GM19193 (cell line): ENCODE data around the gene PJA2.

Experiments used
- POLR2A ChIP-seq: IDR thresholded peaks from 4 replicates; pipeline ENCODE4 v1.6.1; 2011; ENCODE audit not compliant: insufficient read depth, insufficient read length; ENCODE audit errors: extremely low read depth

The PJA2 gene

DNA sequence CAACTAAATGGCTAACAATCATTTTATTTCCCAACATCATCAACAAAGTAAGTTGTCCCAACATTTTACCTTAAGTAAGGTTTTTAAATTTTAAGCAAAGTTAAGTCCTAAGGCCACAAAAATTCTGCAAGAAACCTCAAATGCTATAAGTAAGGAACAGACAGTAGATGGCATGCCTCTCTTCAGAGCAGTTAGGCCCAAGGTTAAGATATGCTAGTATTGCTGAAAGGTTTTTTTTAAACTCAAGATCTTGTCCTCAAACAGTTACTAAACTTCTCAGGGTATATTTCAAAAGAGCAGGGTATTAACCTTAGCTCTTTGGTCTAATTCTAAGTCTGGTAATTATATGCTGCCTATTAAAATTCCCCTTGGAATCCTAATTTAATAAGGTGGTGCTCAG lies 35.1 kb downstream of the PJA2 start:
- no peak for TF ChIP-seq POLR2A

DNA sequence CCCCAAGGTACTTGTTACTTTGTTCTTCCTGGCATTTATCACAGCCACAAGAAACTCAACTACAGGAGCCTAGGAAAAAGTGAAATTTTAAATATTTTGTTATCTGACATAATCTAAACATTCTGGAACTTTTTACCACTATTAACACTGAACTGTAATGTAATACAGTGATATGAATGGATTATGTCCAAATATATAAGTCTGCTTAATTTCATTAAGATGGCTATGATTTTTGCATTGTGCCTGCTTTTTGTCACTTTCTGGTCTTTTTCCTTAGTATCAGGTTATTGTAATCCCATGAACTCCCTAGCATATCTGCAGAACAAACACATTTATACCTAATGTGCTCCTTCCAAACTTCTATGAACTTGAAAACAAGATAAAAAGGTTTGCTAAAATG lies 35.8 kb downstream of the PJA2 start:
- no peak for TF ChIP-seq POLR2A

DNA sequence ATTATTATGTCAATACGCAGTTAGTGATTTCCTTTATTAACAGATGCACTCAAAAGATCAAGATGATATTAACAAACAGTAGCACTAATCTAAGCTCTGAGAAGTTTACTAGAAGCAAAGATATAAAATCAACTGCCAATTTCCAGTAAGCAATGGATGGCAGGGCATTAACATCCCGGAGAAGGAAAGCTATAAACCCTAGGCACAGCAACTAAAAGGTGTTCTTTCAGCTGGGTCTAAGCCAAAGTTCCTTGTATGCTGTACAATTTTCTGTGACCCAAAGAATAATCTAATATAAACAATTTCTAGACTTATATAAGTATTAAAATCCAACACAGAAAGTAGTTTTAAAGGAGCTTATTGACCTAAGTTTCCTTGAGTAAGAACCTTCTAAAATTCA lies 39.4 kb downstream of the PJA2 start:
- no peak for TF ChIP-seq POLR2A

DNA sequence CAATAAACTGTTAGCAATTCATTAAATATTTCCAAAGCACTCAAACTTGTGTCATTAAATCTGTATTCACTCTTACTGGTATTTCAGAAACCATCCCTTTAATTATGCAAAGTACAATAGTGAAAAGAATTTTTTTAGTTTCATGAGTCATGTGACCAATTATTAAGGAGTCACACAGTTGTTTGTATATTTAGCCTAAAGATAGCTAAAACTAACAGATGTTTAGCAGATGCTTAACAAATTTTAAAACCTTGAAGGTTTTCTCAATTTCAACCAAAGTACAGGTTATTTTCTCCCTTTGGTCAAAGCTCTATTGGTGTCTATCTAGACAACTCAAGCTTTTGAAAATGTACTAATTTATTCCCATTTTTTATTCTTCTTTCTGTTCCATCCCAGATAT lies 44.1 kb downstream of the PJA2 start:
- TF ChIP-seq POLR2A = no peak

DNA sequence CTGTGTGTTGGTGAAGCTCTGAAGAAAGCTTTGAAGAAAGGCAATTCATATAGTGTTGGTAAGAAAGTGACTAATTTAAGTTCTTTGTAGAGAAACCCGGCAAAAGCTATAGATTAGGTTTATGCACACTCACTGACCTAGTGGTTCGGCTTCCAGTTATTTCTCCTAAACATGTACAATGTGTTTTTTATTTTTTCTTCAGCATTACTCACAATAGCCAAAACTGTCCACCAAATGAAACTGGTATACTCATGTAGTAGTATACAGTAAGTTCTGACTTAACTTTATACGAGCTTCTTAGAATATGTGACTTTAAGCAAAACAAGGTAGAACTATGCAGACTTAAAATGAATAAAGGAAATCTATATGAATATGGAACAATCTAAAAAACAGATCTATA lies 44.8 kb downstream of the PJA2 start:
- no peak for TF ChIP-seq POLR2A

GRCh38 chr5:109359642-109360041 lies 50.1 kb downstream of the PJA2 start:
- TF ChIP-seq POLR2A = no peak

DNA sequence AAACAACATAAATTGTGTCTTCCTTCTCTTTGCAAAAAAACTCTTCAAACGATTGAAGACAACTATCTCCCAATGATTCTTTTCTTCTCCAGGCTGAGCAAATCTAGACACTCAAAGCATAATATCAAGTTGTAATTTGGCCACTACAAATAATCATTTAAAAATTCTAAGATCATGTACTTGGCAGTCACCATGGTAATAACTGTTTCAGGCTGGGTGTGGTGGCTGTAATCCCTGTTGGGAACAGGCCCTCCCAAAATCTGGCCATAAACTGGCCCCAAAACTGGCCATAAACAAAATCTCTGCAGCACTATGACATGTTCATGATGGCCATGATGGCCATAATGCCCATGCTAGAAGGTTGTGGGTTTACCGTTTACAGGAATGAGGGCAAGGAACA lies 52.0 kb downstream of the PJA2 start:
- TF ChIP-seq POLR2A = no peak

- TF ChIP-seq POLR2A = no peak
Measured at GRCh38 chr5:109354761-109355160, 55.0 kb downstream of the PJA2 start.

GRCh38 chr5:109351988-109352864 lies 57.5 kb downstream of the PJA2 start:
- TF ChIP-seq POLR2A = no peak

DNA sequence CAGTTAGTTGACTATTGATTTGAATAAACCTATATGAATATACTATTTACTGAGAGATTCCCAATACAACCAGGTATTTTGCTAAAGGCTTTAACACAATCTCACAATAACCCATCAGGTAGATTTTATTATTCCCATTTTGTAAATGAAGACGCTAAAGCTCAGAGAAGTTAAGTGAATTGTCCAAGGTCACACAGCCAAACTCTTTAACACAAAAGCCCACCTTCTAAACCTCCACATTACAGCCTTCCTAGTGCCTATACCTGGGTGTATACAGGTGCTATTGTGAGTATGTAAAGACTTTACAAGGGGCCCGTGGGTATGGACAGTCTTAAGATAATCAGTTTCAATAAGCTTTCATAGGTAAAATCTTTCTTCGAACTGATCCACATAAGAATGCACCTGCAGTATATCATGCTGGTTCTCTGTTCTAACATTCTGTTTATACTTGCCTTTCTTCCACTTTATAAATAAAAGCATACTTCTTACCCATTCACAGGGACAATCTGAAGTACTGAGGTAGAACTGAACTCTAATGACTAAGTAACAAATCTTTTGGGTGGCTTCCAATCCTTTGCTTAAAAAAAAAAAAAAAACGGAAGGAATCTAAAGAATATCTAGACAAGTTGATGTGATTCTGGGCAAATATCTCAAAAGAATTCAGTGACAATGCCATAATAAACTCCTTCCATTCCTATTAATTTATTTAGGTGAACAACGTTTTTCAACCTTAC lies 59.1 kb downstream of the PJA2 start:
- TF ChIP-seq POLR2A = no peak

GRCh38 chr5:109349388-109349787 lies 60.4 kb downstream of the PJA2 start:
- TF ChIP-seq POLR2A = no peak

DNA sequence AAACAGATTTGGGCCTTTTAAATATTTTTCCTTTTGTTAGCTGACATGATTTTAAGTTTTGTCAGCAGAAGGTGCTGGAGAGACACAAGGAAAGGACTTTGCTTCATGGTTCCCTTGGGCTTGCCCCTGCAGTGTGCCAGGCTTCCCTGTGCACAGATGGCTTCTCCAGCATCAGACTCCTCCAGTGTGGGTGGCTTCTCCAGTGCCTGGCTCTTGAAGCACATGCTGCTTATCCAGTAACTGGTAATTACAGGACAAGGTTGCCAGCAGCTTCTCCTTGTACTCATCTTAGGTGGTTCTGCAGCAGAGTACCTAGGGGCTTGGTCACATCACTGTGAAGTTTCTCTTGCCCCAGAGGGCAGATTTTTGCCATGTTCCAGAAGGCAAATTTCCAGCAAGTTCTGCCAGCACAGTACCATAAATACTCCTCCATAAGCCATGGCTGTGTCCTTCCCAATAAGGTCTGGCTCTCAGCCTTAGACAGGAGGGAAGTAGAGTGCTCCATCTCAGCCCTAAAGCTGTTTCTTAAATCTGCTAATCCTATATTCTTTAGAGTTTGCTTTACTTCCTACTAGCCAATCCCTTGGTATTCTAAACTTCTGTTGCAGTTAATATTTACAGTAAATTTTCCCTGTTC lies 62.4 kb downstream of the PJA2 start:
- no peak for TF ChIP-seq POLR2A

GRCh38 chr5:109345699-109346098 lies 64.1 kb downstream of the PJA2 start:
- TF ChIP-seq POLR2A = no peak

DNA sequence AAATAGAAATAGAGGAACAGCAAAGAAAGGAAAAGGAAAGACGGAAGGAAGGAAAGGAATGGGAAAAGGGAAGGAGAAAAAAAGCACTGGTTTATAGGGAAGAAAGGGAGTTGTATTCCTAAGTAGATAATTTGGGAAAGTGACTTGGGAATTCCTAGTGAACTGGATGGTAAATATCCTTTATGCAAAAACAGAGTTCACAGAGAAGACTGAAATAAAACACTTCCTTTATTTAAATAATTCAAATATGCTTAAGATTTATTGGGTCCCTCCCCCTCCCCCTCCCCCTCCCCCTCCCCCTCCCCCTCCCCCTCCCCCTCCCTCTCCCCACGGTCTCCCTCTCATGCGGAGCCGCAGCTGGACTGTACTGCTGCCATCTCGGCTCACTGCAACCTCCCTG lies 69.4 kb downstream of the PJA2 start:
- no peak for TF ChIP-seq POLR2A

- TF ChIP-seq POLR2A = no peak
Measured at GRCh38 chr5:109335114-109335513, 74.7 kb downstream of the PJA2 start.
